ENCODE data around the gene RGS16. TPM values are rescaled to one million over a fixed set of nuclear protein-coding genes. Genes with fewer than 3 reads are reported as not detected.

The RGS16 gene
- total RNA-seq, 1 experiment from 2014 or later = 27.4 TPM

DNA sequence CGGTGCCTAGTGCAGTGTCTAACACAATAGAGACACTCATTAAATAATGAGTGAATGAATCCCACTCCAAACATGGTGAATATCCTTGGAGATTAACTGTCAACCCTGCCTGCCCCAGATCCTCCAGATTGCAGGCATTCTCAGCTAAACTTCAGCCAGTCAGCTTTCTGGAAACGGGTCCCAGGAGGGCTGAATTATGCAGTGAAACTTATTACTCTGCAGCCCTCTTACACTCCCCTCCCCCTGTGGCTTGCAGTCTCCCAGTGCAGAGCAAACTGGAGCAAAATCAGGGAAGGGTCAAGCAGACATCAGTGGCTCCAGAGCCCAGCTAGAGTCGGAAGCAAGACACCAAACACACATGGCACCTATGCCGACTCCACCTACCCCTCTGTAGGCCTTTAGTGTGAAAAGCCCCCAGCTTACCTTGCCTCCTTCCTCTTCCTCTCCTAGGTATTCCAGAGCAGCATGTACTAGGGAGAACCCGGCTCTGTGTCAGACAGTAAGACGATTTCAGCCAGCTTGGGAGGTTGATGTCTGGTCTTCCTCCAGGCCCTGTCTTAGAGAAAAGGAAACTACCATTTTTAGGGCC lies 6.5 kb upstream of the RGS16 start:
- DNase-seq (ENCODE audit: extremely low read depth, low read depth) = no peak

DNA sequence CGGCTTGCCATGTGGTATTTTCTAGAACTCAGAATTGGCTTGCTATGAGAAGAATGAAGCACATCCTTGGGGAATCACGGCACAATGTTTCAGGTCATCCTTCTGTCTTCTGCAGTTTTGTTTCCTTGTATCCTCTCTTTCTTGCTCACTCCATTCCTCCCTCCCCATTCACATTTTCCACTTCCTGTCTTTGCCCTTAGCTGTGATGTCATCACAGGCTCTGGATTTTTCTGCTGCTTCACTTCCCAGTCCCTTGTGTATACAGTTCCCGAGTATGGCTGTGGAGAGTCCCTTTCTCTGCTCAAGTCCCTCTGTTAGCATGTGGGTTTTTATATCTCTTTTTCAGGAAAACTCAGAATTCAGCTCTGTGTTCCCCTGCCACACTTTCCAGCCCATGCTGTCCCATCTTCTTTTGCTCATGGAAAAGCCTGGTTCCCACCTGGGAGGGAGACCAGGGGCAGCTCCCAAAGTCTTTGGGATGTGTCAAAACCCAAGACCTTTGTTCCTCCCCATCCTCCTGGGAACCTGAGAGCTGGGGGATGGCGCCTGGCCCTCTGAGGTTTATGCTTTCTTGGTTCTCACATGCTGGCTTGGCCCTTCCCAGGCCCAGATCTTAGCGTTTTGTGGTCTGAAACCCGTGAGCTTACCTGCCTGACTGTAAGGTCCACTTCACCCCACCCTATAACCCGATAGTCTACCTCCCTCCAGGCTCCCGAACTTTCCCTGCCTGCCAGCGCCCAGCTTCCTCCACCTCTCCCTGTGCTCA lies 4.8 kb upstream of the RGS16 start:
- DNase-seq (ENCODE audit: extremely low read depth, low read depth) = no peak

DNA sequence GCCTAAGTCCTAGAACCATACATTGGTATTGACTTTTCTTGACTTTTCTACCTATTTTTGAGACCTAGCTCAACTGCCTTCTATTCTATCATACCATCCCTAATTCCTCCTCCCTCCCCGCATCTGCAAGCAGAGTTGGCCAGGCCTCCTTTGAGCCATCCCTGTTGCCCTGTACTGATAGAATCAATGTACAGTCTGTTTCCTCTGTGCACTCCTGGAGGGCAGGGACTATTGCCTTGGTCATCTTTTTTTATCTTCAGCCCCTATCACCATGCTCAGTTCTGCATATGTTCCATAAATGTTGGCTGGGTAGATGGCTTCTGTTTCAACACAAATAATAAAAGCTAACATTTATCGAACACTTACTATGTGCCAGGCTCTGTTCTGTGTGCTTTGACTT lies 4.0 kb upstream of the RGS16 start:
- DNase-seq (ENCODE audit: extremely low read depth, low read depth) = no peak

- no peak for DNase-seq (ENCODE audit: extremely low read depth, low read depth)
Measured at GRCh38 chr1:182607566-182607965, 3.4 kb upstream of the RGS16 start.

DNA sequence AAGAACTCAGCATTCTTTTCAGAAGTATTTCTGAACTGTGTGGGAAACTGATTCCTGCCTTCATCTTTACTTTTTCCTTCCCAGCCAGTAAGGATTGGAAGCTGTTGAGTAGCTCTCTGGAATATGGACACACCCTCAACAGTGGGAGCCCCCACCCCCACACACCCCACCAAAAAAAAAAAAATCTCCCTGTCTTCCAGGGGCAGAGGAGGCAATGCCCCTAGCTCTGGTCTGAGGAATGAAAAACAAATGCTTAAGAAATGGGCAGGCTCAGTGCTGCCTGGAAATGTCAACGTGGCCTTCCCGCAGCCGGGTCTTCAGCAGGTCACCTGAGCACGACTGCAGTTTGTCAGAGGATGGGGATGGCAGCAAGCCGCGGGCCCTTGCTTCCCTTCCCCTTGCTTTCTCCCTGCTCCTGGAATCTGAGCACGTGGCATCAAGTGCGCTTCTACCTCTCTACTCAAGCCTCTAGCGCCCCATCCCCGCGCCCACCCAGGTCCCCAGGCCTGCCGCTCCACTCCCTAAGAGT lies 479 bp downstream of the RGS16 start:
- DNase-seq (ENCODE audit: extremely low read depth, low read depth) = no peak

DNA sequence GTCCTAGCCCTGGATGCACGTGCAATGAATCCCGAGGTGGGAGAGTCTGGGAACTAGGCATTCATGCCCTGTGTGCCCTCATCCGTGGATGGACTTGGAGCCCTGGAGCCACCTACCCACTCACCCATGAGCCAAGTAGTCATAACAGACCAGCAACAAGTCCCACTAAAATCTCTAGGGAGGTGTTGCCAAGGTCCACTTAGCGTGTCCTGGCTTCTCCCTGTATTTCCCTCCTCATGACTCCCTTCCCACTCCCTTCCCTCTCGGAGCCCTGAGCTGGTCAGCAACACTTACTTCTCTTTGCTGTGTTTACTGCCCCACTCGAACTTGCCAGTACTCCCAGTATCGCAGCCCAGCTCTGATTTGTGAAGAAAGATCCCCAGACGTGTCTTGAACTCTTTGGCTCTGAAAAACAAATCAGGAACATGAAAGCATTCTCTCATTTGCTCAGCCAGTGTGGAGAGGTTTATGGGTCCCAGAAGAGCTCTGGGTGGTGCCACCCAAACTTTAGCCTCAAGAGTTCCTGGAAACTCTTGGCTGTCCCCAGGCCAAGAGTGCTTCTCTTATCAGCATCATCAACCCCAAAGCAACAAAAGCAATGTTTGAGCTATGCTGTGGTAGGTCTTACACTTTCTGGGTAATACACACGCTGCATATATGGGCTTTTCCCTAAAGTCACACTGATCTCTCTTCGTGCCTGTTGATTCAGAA lies 1.1 kb downstream of the RGS16 start:
- DNase-seq (ENCODE audit: extremely low read depth, low read depth) = no peak

DNA sequence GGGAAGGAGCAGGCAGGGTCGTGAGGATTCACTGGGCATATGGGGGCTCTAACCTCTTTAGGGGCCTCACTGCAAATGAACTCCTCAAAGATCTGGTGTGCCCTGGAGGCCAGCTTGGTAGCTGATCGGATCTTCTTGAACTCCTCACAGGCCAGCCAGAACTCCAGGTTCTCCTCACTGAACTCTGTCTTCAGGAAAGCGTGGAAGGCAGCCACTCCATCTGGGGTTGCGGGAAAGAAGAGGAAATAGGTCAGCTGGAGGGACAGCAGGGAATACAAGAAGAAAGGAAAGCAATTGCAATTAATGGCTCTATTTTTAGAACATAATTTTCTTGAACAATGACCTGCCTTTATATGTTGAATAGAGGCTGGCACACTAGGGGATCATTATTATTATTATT lies 2.3 kb downstream of the RGS16 start:
- DNase-seq (ENCODE audit: extremely low read depth, low read depth) = no peak

- peak; percentile 89 for DNase-seq (ENCODE audit: extremely low read depth, low read depth)
Measured at GRCh38 chr1:182601416-182601786, 2.8 kb downstream of the RGS16 start.

GRCh38 chr1:182600745-182601415 lies 3.3 kb downstream of the RGS16 start:
- no peak for DNase-seq (ENCODE audit: extremely low read depth, low read depth)

DNA sequence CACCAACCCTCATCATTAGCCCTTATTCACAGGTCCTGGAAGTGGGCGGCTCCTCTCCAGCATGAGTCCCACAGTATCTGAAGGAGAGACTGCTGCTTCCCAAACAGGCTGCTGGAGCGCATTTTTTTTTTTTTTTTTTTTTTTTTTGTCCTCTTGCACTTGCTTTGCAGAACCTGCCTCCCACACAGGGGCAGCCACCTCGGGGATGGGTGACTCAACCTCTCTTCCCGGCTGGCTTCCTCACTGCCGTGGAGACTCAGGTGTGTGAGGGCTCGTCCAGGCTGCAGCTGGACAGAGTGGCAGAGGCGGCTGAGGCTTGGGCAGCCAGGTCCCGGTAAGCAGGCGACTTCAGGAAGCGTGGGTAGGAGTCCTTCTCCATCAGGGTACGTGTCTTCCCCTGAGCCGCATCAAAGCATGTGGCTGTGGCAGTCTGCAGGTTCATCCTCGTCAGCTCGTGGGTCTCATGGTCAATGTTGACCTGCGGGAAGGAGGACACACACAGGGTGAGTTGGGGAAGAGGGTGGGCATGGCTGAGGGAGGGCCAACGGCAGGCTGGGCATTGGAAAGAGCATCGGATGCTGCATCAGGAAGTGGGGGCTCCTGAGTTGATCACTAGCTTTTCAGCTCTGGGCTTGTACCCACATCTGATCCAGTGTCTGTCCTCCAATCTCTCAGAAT lies 4.0 kb downstream of the RGS16 start:
- DNase-seq (ENCODE audit: extremely low read depth, low read depth) = no peak

- DNase-seq (ENCODE audit: extremely low read depth, low read depth) = no peak
Measured at GRCh38 chr1:182599339-182599738, 4.8 kb downstream of the RGS16 start.

GRCh38 chr1:182598296-182598695 lies 5.9 kb downstream of the RGS16 start:
- no peak for DNase-seq (ENCODE audit: extremely low read depth, low read depth)

- no peak for DNase-seq (ENCODE audit: extremely low read depth, low read depth)
Measured at GRCh38 chr1:182596934-182597333, 7.3 kb downstream of the RGS16 start.

DNA sequence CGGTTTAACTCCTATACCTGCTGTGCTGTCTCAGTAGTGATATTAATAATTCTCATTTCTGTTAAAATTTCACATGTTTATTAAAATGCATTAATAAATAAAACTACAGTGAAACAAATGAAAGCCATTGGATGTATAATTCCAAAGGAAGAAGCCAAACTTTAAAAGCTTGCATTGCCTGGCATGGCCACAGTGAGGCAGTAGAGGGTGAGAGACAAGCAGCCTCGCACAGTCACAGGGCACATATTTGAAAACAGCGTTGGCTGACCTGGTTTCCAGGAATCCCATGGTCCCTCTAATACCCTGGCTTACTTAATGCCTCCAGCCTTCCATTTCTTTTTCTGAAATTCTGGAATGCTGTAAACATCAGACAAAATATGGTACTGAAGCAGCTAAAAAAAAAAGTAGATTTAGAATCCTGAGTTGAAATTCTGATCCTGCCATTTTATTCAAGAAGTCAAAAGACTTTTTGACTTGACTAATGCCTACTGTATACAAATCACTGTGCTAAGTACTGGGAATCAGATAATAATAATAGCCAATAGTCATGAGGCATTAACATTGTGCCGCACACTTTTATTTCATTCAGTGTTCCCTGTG lies 8.4 kb downstream of the RGS16 start:
- peak; percentile 73 for DNase-seq (ENCODE audit: extremely low read depth, low read depth)

DNA sequence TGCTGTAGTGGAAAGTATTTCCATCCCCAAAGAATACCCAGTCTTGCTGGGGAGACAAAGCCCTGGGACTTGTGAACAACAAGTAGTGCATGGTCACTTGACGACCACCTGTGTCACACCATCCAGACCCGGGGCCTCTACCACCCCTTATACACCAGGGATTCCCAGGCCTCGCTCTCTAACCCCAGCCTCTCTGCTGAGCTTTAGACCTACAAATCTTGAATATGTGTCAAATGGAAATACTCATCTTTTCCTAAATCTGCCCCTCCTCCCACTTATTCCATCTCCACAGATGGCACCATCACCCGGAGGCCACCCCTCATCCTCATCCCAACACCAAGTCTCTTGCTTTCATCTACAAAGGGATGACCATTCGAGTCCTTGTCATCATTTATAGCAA lies 14.3 kb downstream of the RGS16 start:
- DNase-seq (ENCODE audit: extremely low read depth, low read depth) = no peak

DNA sequence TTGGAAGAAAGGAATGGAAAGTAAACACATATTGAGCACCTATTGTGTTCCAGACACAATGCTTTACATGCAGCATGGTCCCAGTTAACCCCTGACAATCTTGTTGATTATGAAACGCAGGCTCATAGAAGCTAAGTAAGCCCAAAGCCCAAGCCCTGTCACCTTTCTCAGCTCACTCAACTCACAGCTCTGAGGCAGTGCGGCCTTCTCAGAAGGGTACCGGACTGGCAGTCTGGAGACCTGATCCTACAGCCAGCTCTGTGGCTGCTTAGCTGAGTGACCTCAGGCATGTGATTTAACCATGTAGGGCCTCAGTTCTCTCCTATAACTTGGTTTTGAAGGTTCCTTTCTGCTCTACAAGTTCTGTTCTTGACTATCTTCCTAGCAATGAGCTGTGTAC lies 14.7 kb downstream of the RGS16 start:
- no peak for DNase-seq (ENCODE audit: extremely low read depth, low read depth)

GRCh38 chr1:182588500-182589396 lies 15.4 kb downstream of the RGS16 start, which contains the start of gene RNASEL:
RNASEL (minus strand) TSS chr1:182589256; CDS start chr1:182586806, 2,450 bp downstream.
- DNase-seq (ENCODE audit: extremely low read depth, low read depth) = peak; percentile 69

GRCh38 chr1:182587666-182588499 lies 16.3 kb downstream of the RGS16 start:
- DNase-seq (ENCODE audit: extremely low read depth, low read depth) = no peak
